ENCODE measurements around the gene OSBPL3. TPM values are rescaled to one million over a fixed set of nuclear protein-coding genes. Genes with fewer than 3 reads are reported as not detected.

The OSBPL3 gene
- total RNA-seq, 1 experiment from 2014 or later = 45.1 TPM

GRCh38 chr7:24903559-24903958 lies 76.4 kb downstream of the OSBPL3 start:
- ChIA-PET CTCF (no interaction called here), POLR2A (no interaction called here)
- Histone ChIP-seq H3K9me3 (no peaks in the 10 kb centered on the region), H3K4me1 (peaks cover 39% of the 10 kb centered on the region), H3K4me3 (ENCODE audit: low read depth, low read length) (no peak overlapping the region), H3K36me3 (ENCODE audit: control insufficient read depth, insufficient read depth, low read length) (no peaks in the 10 kb centered on the region), H3K27me3 (replicated peaks; ENCODE audit: control insufficient read depth, insufficient read depth, low read length) (no peaks in the 10 kb centered on the region)
- TF ChIP-seq CTCF (IDR thresholded peaks at IDR 0.05; ENCODE audit: insufficient read depth in 1 of 2, low read depth in 1 of 2, low read length in 1 of 2, severe bottlenecking in 1 of 2, unreplicated experiment in 1 of 2) = no peak
- Mint-ChIP-seq H3K4me3 (ENCODE audit: unreplicated experiment) (no peak overlapping the region), H3K9me3 (ENCODE audit: unreplicated experiment) (no peaks in the 10 kb centered on the region), H3K27ac (ENCODE audit: unreplicated experiment) (no peak overlapping the region), H3K27me3 (ENCODE audit: insufficient read depth, unreplicated experiment) (no peaks in the 10 kb centered on the region), H3K36me3 (ENCODE audit: insufficient read depth, unreplicated experiment) (peaks cover 8% of the 10 kb centered on the region), H3K4me1 (ENCODE audit: low read depth, unreplicated experiment) (peaks cover 10% of the 10 kb centered on the region)
- intact Hi-C loops (cut with micrococcal nuclease; ENCODE audit: unreplicated experiment) = no loop called here
- no TSS peak for BruUV-seq (replicated peaks)
- DNase-seq = no peak

GRCh38 chr7:24902931-24903330 lies 77.0 kb downstream of the OSBPL3 start:
- no peak overlapping the region for H3K27ac Mint-ChIP-seq (ENCODE audit: unreplicated experiment)
- Histone ChIP-seq H3K36me3 (ENCODE audit: control insufficient read depth, insufficient read depth, low read length) (no peaks in the 10 kb centered on the region), H3K4me1 (peaks cover 39% of the 10 kb centered on the region), H3K27me3 (replicated peaks; ENCODE audit: control insufficient read depth, insufficient read depth, low read length) (no peaks in the 10 kb centered on the region), H3K9me3 (no peaks in the 10 kb centered on the region), H3K4me3 (ENCODE audit: low read depth, low read length) (no peak overlapping the region)
- H3K9me3 Mint-ChIP-seq (ENCODE audit: unreplicated experiment) = no peaks in the 10 kb centered on the region
- no peak for TF ChIP-seq CTCF (IDR thresholded peaks at IDR 0.05; ENCODE audit: insufficient read depth in 1 of 2, low read depth in 1 of 2, low read length in 1 of 2, severe bottlenecking in 1 of 2, unreplicated experiment in 1 of 2)
- intact Hi-C loops (cut with micrococcal nuclease; ENCODE audit: unreplicated experiment) = no loop called here
- H3K27me3 Mint-ChIP-seq (ENCODE audit: insufficient read depth, unreplicated experiment) = no peaks in the 10 kb centered on the region
- H3K4me1 Mint-ChIP-seq (ENCODE audit: low read depth, unreplicated experiment) = peaks cover 10% of the 10 kb centered on the region
- H3K36me3 Mint-ChIP-seq (ENCODE audit: insufficient read depth, unreplicated experiment) = peaks cover 8% of the 10 kb centered on the region
- no TSS peak for BruUV-seq (replicated peaks)
- ChIA-PET POLR2A (no interaction called here), CTCF (no interaction called here)
- no peak overlapping the region for H3K4me3 Mint-ChIP-seq (ENCODE audit: unreplicated experiment)
- DNase-seq = no peak

GRCh38 chr7:24902276-24902675 lies 77.7 kb downstream of the OSBPL3 start:
- CTCF ChIA-PET = interaction anchor here (2.0 kb wide), 1 partner anchor 16 kb away, joined by 5 read pairs; no protein-coding TSS in a partner anchor
- H3K36me3 Mint-ChIP-seq (ENCODE audit: insufficient read depth, unreplicated experiment) = peaks cover 8% of the 10 kb centered on the region
- Histone ChIP-seq H3K27me3 (replicated peaks; ENCODE audit: control insufficient read depth, insufficient read depth, low read length) (no peaks in the 10 kb centered on the region), H3K9me3 (no peaks in the 10 kb centered on the region), H3K36me3 (ENCODE audit: control insufficient read depth, insufficient read depth, low read length) (no peaks in the 10 kb centered on the region), H3K4me1 (peaks cover 39% of the 10 kb centered on the region), H3K4me3 (ENCODE audit: low read depth, low read length) (no peak overlapping the region)
- H3K27me3 Mint-ChIP-seq (ENCODE audit: insufficient read depth, unreplicated experiment) = no peaks in the 10 kb centered on the region
- no peak for DNase-seq
- peaks cover 10% of the 10 kb centered on the region for H3K4me1 Mint-ChIP-seq (ENCODE audit: low read depth, unreplicated experiment)
- POLR2A ChIA-PET = no interaction called here
- no peak for TF ChIP-seq CTCF (IDR thresholded peaks at IDR 0.05; ENCODE audit: insufficient read depth in 1 of 2, low read depth in 1 of 2, low read length in 1 of 2, severe bottlenecking in 1 of 2, unreplicated experiment in 1 of 2)
- H3K9me3 Mint-ChIP-seq (ENCODE audit: unreplicated experiment) = no peaks in the 10 kb centered on the region
- no peak overlapping the region for H3K4me3 Mint-ChIP-seq (ENCODE audit: unreplicated experiment)
- no peak overlapping the region for H3K27ac Mint-ChIP-seq (ENCODE audit: unreplicated experiment)
- intact Hi-C loops (cut with micrococcal nuclease; ENCODE audit: unreplicated experiment) = no loop called here
- no TSS peak for BruUV-seq (replicated peaks)
